Hepatocyte (in vitro differentiated cells): Measurements from ENCODE around the gene ATXN7L1. TPM values are rescaled to one million over a fixed set of nuclear protein-coding genes. Genes with fewer than 3 reads are reported as not detected.
A peak's percentile ranks its signal among the peaks of the same experiment; 100 is the strongest.

ENCODE experiments used
- DNase-seq: peaks from one replicate; pipeline ENCODE4 v3.0.0-alpha.2; 2016; ENCODE audit warnings: low spot score
- H2AFZ ChIP-seq: fragments of 200-600 bp; sonication (generic); 2 replicates; pipeline ENCODE4 v1.6.0; 2016; ENCODE audit warnings: antibody characterized with exemption, mild to moderate bottlenecking
- H3K27ac ChIP-seq: fragments of 200-600 bp; sonication (generic); 2 replicates; pipeline ENCODE4 v1.5.1; 2016; ENCODE audit warnings: mild to moderate bottlenecking
- H3K27me3 ChIP-seq: fragments of 200-600 bp; sonication (generic); 2 replicates; pipeline ENCODE4 v1.6.1; 2016
- H3K36me3 ChIP-seq: fragments of 200-600 bp; sonication (generic); replicated peaks from 2 replicates; pipeline ENCODE4 v1.5.1; 2016; ENCODE audit warnings: low read depth; ENCODE audit not compliant: insufficient read depth
- H3K4me1 ChIP-seq: fragments of 200-600 bp; sonication (generic); 2 replicates; pipeline ENCODE4 v1.5.1; 2016; ENCODE audit warnings: mild to moderate bottlenecking, moderate library complexity; ENCODE audit not compliant: insufficient read depth
- H3K4me2 ChIP-seq: fragments of 200-600 bp; sonication (generic); 2 replicates; pipeline ENCODE4 v1.6.0; 2016
- H3K4me3 ChIP-seq: fragments of 200-600 bp; sonication (generic); 2 replicates; pipeline ENCODE4 v1.5.1; 2016; ENCODE audit warnings: mild to moderate bottlenecking
- H3K79me2 ChIP-seq: fragments of 200-600 bp; sonication (generic); 2 replicates; pipeline ENCODE4 v1.6.0; 2017; ENCODE audit warnings: mild to moderate bottlenecking
- H3K9me2 ChIP-seq: fragments of 200-600 bp; sonication (generic); replicated peaks from 2 replicates; pipeline ENCODE4 v1.6.0; 2017; ENCODE audit warnings: mild to moderate bottlenecking; ENCODE audit not compliant: insufficient read depth
- H3K9me3 ChIP-seq: fragments of 200-600 bp; sonication (generic); 2 replicates; pipeline ENCODE4 v1.5.1; 2016; ENCODE audit warnings: low read depth, mild to moderate bottlenecking
- H4K20me1 ChIP-seq: fragments of 200-600 bp; sonication (generic); 2 replicates; pipeline ENCODE4 v1.6.0; 2016; ENCODE audit warnings: mild to moderate bottlenecking; ENCODE audit not compliant: insufficient read depth, poor library complexity, severe bottlenecking
- CTCF ChIP-seq: fragments of 200-600 bp; sonication (generic); IDR thresholded peaks from 2 replicates; pipeline ENCODE4 v1.5.1; 2016; ENCODE audit warnings: antibody characterized with exemption, mild to moderate bottlenecking; ENCODE audit not compliant: poor library complexity
- EZH2 ChIP-seq: fragments of 200-600 bp; sonication (generic); IDR thresholded peaks from 2 replicates; pipeline ENCODE4 v1.6.1; 2016; ENCODE audit warnings: antibody characterized with exemption, mild to moderate bottlenecking, borderline replicate concordance
- EZH2phosphoT487 ChIP-seq: fragments of 200-600 bp; sonication (generic); IDR thresholded peaks from one replicate; pipeline ENCODE4 v1.6.1; 2018; ENCODE audit warnings: antibody characterized with exemption, mild to moderate bottlenecking, low read depth, moderate library complexity; ENCODE audit not compliant: unreplicated experiment, severe bottlenecking
- WGBS: methylation state at CpG from one replicate; pipeline ENCODE4 v1.1.6; 2016; ENCODE audit warnings: low lambda C conversion rate; ENCODE audit errors: missing lambda C conversion rate; 5-methylcytosine and 5-hydroxymethylcytosine counted together
- polyA plus RNA-seq: library from polyadenylated mRNA; unstranded; fragments of >200 nt; fragmentation: Nextera tagmentation; extraction: Ambion mirVana; gene quantifications from 2 replicates; pipeline ENCODE4 v1.2.1, GENCODE V29; 2016
- total RNA-seq: library from RNA; depleted of rRNA; stranded (reverse); fragments of >200 nt; gene quantifications from 2 replicates; pipeline ENCODE4 v1.2.3, GENCODE V29; 2014

The ATXN7L1 gene
- total and polyA plus RNA-seq, 2 experiments from 2014 or later: 8.9 to 9.3 TPM

- H3K4me2 ChIP-seq: no peak overlapping the region
- no peaks in the 10 kb centered on the region for H3K4me1 ChIP-seq
- WGBS: 88% methylated on average over 2 of the region's 2 CpGs
- H3K79me2 ChIP-seq: no peaks in the 10 kb centered on the region
- no peaks in the 10 kb centered on the region for H3K9me2 ChIP-seq
- H3K27me3 ChIP-seq: no peaks in the 10 kb centered on the region
- DNase-seq: peak; percentile 62
- no peak overlapping the region for H3K27ac ChIP-seq
- no peaks in the 10 kb centered on the region for H3K36me3 ChIP-seq
- no peak overlapping the region for H3K4me3 ChIP-seq
- peak; percentile 76 for TF ChIP-seq CTCF
- TF ChIP-seq EZH2: no peak
- TF ChIP-seq EZH2phosphoT487: no peak
- H3K9me3 ChIP-seq: no peaks in the 10 kb centered on the region
- no peak overlapping the region for H2AFZ ChIP-seq
- no peaks in the 10 kb centered on the region for H4K20me1 ChIP-seq
These were observed 116.5 kb downstream of the ATXN7L1 start for GRCh38 chr7:105759670-105760550.

DNA sequence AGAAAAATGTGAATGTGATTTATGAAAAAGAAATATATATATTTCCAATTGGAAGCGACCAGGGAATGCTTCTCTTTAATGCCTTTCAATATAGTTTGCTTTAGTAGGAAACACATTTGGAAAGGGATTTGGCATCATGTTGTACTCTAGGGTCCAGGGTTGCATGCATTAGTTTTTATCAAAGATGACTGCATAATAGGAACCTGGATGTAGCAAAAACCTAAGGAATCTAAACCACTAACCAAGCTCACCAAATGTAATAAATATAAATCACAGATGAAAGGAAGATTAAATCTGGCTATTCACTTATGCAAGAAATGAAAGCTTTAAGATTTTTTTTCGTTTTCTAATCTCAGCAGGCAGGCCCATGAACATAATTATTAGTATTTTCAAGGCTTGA lies 120.0 kb downstream of the ATXN7L1 start:
- H3K27ac ChIP-seq: no peak overlapping the region
- no peaks in the 10 kb centered on the region for H4K20me1 ChIP-seq
- no peaks in the 10 kb centered on the region for H3K79me2 ChIP-seq
- H3K4me1 ChIP-seq: no peaks in the 10 kb centered on the region
- no peak for DNase-seq
- no peaks in the 10 kb centered on the region for H3K9me2 ChIP-seq
- H3K4me3 ChIP-seq: no peak overlapping the region
- H3K36me3 ChIP-seq: no peaks in the 10 kb centered on the region
- no peaks in the 10 kb centered on the region for H3K9me3 ChIP-seq
- no peak overlapping the region for H2AFZ ChIP-seq
- no peaks in the 10 kb centered on the region for H3K27me3 ChIP-seq
- 68% methylated on average over 2 of the region's 2 CpGs for WGBS
- no peak overlapping the region for H3K4me2 ChIP-seq
- TF ChIP-seq EZH2phosphoT487 (no peak), EZH2 (no peak), CTCF (no peak)

DNA sequence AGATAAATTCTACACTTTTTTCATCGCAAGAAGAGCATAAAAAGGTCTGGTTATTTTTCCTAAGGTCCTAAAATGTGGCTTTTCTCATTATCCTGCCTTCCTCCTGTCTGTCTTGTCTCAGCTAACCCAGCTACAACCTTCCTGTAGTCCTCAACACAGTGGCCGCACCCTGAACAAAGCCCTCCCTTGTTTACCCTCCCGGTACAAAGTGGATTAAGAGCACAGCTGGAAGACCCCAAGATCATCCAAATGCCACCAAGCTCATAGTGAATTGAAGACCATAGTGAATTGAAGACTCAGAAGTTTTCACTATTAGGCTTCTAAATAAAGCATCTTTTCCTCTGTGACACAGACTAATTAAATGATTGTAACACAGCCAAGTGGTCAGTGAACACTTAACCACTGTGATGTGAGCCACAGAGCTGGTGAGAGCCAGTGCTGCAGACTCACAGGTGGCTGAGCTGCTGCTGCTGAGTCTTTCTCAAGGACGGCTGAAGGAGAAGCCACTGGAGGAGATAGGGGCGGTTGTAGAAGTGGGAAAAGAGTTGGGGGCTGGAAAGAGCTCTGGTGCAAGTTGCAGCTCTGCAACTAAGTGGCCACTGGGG lies 123.6 kb downstream of the ATXN7L1 start:
- no peaks in the 10 kb centered on the region for H3K79me2 ChIP-seq
- H3K4me3 ChIP-seq: no peak overlapping the region
- no peak overlapping the region for H2AFZ ChIP-seq
- H3K27me3 ChIP-seq: no peaks in the 10 kb centered on the region
- H3K4me1 ChIP-seq: no peaks in the 10 kb centered on the region
- no peak overlapping the region for H3K4me2 ChIP-seq
- no peaks in the 10 kb centered on the region for H3K36me3 ChIP-seq
- H3K9me2 ChIP-seq: no peaks in the 10 kb centered on the region
- no peak for TF ChIP-seq EZH2
- TF ChIP-seq EZH2phosphoT487: no peak
- TF ChIP-seq CTCF: no peak
- H3K9me3 ChIP-seq: no peaks in the 10 kb centered on the region
- no peak for DNase-seq
- no peaks in the 10 kb centered on the region for H4K20me1 ChIP-seq
- WGBS: 77% methylated on average over 5 of the region's 5 CpGs
- no peak overlapping the region for H3K27ac ChIP-seq
